Effector memory CD4-positive, alpha-beta T cell (primary cell): ENCODE results near the gene CALHM5.

ENCODE experiments used
- DNase-seq, 3 donors: peaks; one replicate each; pipeline ENCODE4 v3.0.0-alpha.2; 2020
- H3K27ac ChIP-seq: 2 replicates; pipeline ENCODE4 v1.7.0; 2013; ENCODE audit warnings: mild to moderate bottlenecking, low read length, moderate library complexity; ENCODE audit not compliant: insufficient read depth, poor library complexity, severe bottlenecking
- H3K27me3 ChIP-seq: replicated peaks from 2 replicates; pipeline ENCODE4 v1.7.0; 2013; ENCODE audit warnings: mild to moderate bottlenecking, low read length; ENCODE audit not compliant: insufficient read depth, control insufficient read depth, poor library complexity, severe bottlenecking
- H3K36me3 ChIP-seq: 2 replicates; pipeline ENCODE4 v1.7.0; 2013; ENCODE audit warnings: mild to moderate bottlenecking, low read length, moderate library complexity; ENCODE audit not compliant: control insufficient read depth, insufficient read depth
- H3K4me1 ChIP-seq: 2 replicates; pipeline ENCODE4 v1.7.0; 2013; ENCODE audit warnings: low read length, mild to moderate bottlenecking; ENCODE audit not compliant: control insufficient read depth, insufficient read depth, poor library complexity, severe bottlenecking
- H3K4me3 ChIP-seq: 2 replicates; pipeline ENCODE4 v1.7.0; 2013; ENCODE audit warnings: low read length, low read depth, mild to moderate bottlenecking; ENCODE audit not compliant: insufficient read depth, poor library complexity, severe bottlenecking
- H3K9me3 ChIP-seq: 2 replicates; pipeline ENCODE4 v1.7.0; 2013; ENCODE audit warnings: mild to moderate bottlenecking, low read length, moderate library complexity; ENCODE audit not compliant: control insufficient read depth

Gene CALHM5

DNA sequence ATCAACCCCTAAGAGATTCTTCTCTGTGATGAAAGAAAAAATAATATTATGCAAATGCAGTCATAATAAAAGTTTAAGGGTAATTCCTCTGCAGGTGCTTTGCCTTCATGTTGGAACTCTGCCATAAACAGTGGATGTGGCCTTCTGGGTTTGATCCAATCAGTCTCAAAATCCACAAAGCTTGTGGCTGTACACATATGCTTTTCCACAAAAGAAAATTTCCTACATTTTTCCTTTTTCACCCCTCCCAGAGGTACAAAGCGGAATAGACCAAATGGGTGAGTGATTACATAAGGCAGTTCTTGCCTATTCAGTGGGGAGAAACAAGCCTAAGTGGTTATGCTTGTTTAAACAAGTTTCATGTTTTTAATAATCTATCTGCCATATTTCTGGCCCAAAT, 16.7 kb downstream of the CALHM5 start:
- no peak for DNase-seq
- H3K36me3 ChIP-seq, result no peaks in the 10 kb centered on the region
- H3K27ac ChIP-seq, result no peak overlapping the region
- no peaks in the 10 kb centered on the region for H3K4me1 ChIP-seq
- H3K4me3 ChIP-seq, result no peak overlapping the region
- H3K27me3 ChIP-seq, result peaks cover 6% of the 10 kb centered on the region
- no peaks in the 10 kb centered on the region for H3K9me3 ChIP-seq

DNA sequence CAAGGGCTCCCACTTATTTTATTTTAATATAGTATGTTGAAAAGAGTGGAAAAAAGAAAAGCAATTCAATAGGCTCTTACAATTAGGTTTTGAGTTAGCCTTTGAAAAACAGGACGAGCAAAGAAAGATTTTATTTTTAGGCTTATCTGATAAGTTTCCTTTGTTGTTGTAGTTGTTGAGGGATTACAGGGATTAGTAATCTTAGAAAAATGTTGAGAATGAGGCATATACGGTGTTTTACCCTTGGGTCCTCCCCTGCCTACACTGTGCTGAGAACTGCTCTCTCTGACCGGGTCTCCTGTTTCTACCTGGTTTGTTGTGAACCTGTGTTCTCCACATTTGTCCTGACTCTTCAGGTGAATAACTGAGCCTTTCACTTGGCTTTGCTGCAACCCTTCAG, 17.3 kb downstream of the CALHM5 start:
- Histone ChIP-seq H3K36me3 (no peaks in the 10 kb centered on the region), H3K4me1 (no peaks in the 10 kb centered on the region), H3K27ac (no peak overlapping the region), H3K27me3 (peaks cover 6% of the 10 kb centered on the region), H3K4me3 (no peak overlapping the region), H3K9me3 (no peaks in the 10 kb centered on the region)
- DNase-seq, result no peak

DNA sequence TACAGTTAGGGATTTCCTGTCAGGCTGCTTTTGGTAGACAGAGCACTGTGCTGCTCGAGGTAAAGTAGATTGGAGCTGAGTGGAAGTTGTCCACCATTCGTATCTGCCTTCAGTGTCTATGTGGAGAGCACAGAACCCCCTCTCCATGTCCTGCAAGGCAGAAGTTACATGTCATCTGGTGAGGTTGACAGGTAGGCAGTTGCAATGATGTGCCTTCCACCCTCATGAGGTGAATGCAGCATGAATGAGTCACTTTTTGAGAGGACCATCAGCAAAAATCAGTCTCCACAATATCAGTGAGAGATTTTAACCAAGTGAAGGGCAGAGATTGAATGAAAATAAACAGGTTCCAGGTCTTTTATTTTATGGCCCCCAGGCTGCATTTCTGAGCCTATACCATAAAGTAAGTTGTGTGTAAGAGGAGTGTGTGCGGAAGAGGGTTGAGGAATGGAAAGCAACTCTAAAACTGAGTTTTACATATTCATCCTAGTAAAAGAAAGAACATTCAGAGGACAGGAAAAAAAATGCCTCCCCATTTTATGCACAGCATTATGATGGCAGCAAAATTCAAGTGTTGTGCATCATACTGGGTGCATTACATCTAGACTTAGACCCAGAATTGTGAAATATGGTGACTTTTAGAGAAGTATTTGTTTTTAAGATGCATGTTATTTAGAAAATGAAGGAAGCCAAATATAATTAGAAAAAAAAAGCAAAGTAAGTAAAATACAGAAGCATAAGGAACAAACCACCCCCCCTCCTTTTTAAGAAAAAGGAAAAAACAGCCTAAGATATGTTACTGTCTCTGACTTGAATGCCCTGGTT, 18.2 kb downstream of the CALHM5 start:
- peaks cover 6% of the 10 kb centered on the region for H3K27me3 ChIP-seq
- H3K4me1 ChIP-seq, result no peaks in the 10 kb centered on the region
- DNase-seq, result no peak
- no peak overlapping the region for H3K27ac ChIP-seq
- no peak overlapping the region for H3K4me3 ChIP-seq
- H3K9me3 ChIP-seq, result no peaks in the 10 kb centered on the region
- no peaks in the 10 kb centered on the region for H3K36me3 ChIP-seq

DNA sequence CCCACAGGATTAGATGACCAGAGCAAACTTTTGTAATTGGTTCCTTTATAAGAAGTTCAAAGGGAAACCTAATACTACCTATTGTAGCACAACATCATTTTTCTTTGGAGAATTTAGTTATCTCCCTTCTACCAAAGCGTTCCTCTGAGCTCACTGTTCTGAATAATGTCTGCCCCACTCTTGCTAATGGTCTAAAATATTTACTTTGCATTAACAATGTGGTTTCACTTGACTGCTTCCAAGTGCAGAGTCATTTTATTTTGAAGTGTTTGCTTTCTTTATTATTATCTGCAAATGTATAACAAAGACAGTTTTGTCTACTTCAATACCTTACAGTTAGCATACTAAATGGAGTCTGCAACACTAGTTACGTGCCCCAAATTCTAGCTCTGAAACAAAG, 19.0 kb downstream of the CALHM5 start:
- Histone ChIP-seq H3K4me3 (no peak overlapping the region), H3K27me3 (peaks cover 6% of the 10 kb centered on the region), H3K36me3 (no peaks in the 10 kb centered on the region), H3K27ac (no peak overlapping the region), H3K9me3 (no peaks in the 10 kb centered on the region), H3K4me1 (no peaks in the 10 kb centered on the region)
- no peak for DNase-seq

DNA sequence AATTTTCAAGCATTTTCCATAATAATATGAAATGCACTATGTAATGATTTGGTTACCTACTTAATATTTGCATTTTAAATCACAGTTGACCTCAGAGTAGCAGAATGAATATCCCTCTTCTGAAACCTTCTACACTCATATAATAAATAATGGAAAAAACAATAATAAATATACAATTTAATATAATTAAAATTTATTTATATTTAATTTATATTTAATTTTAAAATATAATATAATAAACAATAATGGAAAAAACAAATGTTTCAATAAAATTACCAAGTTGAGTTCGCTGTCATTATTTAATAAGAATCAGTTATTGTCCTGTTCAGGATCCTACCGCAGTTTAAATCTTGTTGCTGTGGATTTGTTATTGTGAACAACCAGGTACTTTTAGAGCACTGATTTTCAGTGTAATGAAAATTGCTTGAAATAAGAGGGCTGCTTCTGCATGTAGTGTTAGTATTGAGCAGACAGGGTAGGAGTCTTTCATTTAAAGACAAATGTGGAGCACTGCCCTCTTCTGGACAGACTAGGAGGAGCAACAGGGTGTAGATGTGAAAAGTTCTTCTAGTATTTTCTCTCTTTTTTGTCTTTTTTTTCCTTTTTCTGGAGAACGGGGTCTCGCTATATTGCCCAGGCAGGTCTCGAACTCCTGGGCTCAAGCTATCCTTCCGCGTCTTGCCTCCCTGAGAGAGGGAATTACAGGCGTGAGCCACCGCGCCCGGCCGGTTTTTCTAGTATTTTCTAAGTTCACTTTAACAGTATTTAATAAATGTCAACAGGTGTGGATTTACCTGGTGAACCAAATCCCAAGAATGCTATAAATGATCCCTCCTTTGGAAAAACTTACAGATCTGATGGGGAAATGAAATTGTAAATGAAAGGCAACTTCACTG, 20.5 kb downstream of the CALHM5 start:
- DNase-seq, result peak; percentile 11 to 44 (median 28)
- Histone ChIP-seq H3K4me1 (no peaks in the 10 kb centered on the region), H3K27ac (no peak overlapping the region), H3K4me3 (no peak overlapping the region), H3K36me3 (no peaks in the 10 kb centered on the region), H3K9me3 (no peaks in the 10 kb centered on the region), H3K27me3 (peaks cover 6% of the 10 kb centered on the region)

DNA sequence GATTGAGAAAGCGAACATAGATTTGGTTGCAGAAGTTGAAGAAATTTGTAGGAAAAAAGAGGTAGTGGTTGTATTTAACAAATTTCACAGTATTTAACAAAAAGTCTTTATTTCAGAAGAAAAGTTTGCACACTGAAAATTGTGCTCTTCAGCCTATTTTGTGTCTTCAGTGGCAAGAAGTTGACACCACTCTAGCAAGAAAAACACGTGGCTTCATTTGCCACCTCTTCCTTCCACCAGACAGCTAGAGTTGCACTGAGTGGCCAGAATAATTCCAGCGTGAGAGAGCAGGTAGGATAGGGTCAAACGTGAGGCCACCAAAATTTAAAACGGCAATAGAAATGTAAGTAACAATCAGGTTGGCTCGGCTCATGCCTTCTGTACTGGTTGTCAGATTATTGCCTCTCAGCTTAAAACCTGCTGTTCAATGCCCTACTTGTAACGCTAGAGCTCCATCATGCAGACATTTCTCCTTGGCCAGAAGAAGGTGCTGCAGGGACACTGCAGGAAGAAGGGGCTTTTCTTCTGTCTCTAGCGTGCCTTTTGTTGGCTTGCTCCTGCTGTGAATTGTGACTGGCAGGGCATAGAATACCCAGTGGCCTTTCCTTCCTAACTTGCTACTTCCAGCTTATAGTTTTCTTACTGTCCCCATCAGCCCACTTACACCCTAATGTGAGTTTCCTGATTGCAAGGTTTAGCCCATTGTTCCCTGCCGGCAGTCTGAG, 22.0 kb downstream of the CALHM5 start:
- no peak for DNase-seq
- no peaks in the 10 kb centered on the region for H3K36me3 ChIP-seq

DNA sequence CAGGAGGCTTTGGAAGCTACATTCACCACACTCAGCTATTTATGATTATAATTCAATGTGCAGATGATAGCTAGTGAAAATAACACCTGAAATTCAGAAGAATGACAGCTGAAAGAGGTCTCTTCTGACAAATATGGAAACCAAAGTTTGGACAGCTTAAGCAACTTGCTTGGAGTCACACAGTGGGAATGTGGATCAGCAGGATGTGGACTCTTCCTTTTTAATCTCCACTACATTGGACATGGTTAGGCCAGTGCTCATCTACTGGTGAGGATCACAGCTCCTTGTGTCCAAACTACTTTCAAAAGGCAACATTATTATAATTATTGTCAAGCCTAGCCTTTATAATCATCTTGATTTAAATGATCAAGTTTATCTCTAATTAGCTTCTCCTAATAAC, 23.7 kb downstream of the CALHM5 start:
- DNase-seq, result no peak
- H3K9me3 ChIP-seq, result no peaks in the 10 kb centered on the region
- no peaks in the 10 kb centered on the region for H3K4me1 ChIP-seq
- no peaks in the 10 kb centered on the region for H3K36me3 ChIP-seq
- peaks cover 3% of the 10 kb centered on the region for H3K27me3 ChIP-seq
- no peak overlapping the region for H3K4me3 ChIP-seq
- H3K27ac ChIP-seq, result no peak overlapping the region

More for the DNA sequence above, 22.0 kb downstream of the CALHM5 start:
- no peaks in the 10 kb centered on the region for H3K4me1 ChIP-seq
- H3K27ac ChIP-seq, result no peak overlapping the region
- H3K27me3 ChIP-seq, result peaks cover 6% of the 10 kb centered on the region
- no peak overlapping the region for H3K4me3 ChIP-seq
- H3K9me3 ChIP-seq, result no peaks in the 10 kb centered on the region

DNA sequence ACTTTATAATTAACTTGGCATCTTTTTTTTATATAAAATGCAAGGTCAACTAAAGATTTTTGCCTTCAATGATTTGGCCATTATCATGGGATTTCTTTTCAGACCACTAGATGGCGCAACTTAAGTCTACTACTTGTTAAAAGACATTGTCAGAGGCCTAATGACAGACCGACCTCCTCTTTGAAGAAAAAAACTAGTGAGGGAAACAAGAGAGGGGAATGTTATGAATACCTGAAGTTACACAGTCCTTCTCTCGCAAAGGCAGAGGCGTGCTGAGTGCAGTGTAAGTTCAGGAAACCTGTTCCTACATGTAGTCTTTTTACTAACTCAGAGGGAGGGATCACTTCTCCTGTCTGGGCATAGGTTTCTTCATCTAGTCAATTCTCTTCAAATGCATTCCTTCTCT, 24.8 kb downstream of the CALHM5 start:
- Histone ChIP-seq H3K27me3 (no peaks in the 10 kb centered on the region), H3K36me3 (no peaks in the 10 kb centered on the region), H3K4me3 (no peak overlapping the region), H3K9me3 (no peaks in the 10 kb centered on the region), H3K27ac (no peak overlapping the region), H3K4me1 (no peaks in the 10 kb centered on the region)
- no peak for DNase-seq

DNA sequence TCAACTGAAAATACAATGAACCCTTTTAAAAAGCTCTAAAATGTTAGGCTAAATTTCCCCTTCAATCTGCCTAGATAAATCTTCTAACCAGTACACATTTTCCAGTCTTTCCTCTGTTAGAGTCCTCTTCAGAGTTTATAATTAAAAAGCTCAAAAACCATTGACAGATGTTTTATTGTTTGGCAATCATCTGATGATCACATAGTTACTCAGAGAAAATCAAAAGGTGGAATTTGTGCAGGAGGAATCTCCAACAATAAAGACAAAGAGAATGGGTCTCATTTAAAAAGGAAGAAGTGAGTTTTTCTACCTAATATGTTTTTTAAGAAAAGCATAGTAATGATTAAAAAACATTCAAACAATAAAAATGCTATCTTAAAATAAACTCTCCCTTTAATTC, 31.0 kb downstream of the CALHM5 start:
- no peak overlapping the region for H3K27ac ChIP-seq
- no peaks in the 10 kb centered on the region for H3K4me1 ChIP-seq
- no peak for DNase-seq
- no peaks in the 10 kb centered on the region for H3K27me3 ChIP-seq
- H3K4me3 ChIP-seq, result no peak overlapping the region
- H3K9me3 ChIP-seq, result no peaks in the 10 kb centered on the region
- no peaks in the 10 kb centered on the region for H3K36me3 ChIP-seq
